Posterior vena cava (tissue), 2 donors: ENCODE measurements around the gene AP3D1. TPM values are rescaled to one million over a fixed set of nuclear protein-coding genes. Genes with fewer than 3 reads are reported as not detected.
"Not testable (repeated sequence)": the region's sequence is repeated elsewhere in the genome, so short reads cannot be mapped to it uniquely, and the experiment has no call there.

ENCODE experiments used
- DNase-seq: peaks from one replicate; pipeline ENCODE4 v3.0.0-alpha.2; 2020; ENCODE audit warnings: low spot score
- intact Hi-C, 2 donors: fragments of 100-400 bp; cut with DNase I; formaldehyde crosslinking; loops; one replicate each; pipeline versions ENCODE4 v1.14.1 to v1.14.2; 2022 to 2023
- total RNA-seq, 2 donors: library from RNA; stranded (reverse); fragmentation: NEBNext Ultra II Directional; extraction: Animal tissue kit (Norgen Biotek cat#: 25700); gene quantifications; one replicate each; pipeline ENCODE4 v1.2.1, GENCODE V29; 2021
- donor health status: DM: yes; HTN: yes; CAD: no.
- donor health status: DM: yes; HTN: yes; CAD: no.

Gene AP3D1
- total RNA-seq, 2 donors from 2014 or later = 73.9 to 93.3 TPM

DNA sequence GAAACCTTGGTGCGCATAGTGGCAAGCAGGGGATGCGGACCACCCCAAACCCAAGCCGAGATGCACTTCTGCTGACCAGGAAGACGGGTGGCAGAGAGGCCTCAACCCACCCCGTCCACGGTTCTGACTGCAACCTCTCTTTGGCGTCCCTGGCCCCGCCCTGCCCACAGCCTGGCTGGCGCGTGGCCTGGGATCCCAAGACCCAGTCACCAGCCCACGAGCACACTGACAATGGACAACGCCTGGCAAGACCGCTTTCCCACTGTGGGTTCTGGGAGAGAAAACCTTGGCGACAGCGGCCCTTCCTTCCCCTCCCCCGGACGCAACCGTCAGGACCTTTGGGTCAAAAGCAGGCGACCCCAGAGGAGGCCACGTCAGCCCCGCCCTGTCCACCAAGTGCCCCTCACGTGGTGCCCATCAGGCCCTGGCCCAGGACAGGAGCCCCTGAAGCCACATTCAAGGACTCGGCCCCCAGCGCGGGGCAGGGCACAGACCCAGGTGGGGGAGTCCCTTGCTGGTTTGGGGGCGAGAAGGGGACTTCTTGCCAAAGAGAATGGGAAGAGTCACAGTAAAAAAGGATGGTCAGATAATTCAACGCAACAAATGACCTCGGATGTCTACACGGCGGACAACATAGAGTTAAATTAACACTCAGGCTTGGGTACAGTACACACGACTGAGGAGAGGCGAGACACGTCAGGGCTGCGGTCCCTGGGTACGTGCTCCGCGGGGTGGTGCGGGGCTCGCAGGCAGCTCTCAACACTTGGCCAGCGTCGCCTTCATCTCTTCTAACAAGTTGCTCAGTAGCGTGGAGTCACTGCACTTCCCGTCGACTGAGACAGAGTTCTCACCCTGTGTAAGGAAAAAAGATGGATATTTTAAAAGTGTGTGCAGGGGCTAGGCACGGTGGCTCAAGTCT, 49.7 kb downstream of the AP3D1 start:
- no peak for DNase-seq
- intact Hi-C loops = no loop called here

DNA sequence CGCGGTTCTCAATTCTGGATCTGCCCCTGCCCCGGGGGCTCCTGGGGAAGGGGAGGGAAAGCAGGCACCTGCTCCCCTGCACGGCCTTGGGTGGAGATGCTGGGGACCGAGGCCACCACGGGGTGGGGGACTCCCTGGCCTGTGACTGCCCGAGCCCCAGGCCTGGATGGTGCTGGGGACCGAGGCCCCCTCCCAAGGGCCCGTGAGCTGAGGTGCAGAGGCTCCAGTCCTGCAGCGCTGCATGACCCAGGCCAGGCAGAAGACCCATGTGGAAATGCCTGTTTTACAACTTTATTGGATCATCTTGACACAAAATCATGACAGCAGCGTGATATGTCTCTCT, 50.7 kb downstream of the AP3D1 start:
- no peak for DNase-seq
- intact Hi-C loops = no loop called here

DNA sequence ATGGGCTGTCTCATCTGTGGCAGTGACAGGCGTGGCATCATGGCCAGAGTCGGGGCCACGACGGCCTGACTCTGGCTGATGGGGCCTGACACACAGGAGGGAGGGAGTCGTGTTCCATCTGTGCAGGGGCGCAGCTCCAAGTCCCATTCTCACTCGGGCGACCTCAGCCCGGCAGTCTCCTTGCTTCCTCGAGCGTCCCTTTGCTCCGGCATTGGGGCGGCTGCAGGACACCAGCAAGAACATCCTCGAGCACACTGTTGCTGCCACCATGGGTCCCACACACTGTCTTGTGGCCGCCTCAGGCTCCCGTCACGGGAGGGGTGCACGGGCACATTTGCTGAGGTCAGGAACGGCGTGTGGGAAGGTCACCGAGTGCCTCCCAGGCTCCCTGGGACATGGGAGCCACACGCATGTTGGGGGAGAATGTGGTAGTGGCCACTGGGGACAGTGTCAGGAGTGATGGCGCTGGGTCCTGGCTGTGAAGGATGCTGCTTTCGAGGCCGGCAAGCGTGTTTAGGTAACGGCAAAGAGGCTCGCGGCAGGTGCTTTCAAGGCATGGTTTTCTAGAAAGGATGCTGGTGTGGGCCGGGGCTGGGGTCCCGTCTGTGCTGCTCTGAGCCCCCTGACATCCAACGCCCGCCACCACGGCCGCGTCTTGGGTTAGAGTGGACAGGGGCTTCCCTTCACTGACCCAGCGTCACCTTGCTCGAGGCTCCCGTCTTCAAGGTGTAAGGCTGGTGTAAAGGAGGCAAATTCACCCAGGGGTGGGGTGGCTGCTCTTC, 51.2 kb downstream of the AP3D1 start:
- DNase-seq = no peak
- intact Hi-C loops = no loop called here

DNA sequence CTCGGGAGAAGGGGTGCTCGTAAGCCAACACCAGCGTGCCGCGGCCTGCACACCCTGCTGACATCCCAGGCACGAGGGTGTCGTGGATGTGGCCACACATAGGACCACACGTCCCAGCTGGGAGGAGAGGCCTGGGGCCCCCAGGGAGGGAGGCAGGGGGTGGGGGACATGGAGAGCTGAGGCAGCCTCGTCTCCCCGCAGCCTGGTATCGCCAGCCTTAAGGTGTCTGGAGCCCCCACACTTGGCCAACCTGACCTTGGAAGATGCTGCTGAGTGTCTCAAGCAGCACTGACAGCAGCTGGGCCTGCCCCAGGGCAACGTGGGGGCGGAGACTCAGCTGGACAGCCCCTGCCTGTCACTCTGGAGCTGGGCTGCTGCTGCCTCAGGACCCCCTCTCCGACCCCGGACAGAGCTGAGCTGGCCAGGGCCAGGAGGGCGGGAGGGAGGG, 52.3 kb downstream of the AP3D1 start:
- intact Hi-C loops = no loop called here
- no peak for DNase-seq

DNA sequence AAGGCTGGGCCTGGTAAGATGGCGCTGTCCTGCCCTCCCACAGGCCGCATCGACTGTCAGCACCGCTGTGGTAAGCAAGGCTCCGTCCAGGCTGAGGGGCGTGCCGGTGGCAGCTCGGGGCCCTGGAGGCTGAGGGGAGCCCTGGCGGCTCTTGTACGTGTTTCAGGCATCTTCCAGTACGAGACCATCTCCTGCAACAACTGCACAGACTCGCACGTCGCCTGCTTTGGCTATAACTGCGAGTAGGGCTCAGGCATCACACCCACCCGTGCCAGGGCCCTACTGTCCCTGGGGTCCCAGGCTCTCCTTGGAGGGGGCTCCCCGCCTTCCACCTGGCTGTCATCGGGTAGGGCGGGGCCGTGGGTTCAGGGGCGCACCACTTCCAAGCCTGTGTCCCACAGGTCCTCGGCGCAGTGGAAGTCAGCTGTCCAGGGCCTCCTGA, 53.5 kb downstream of the AP3D1 start:
- intact Hi-C loops = no loop called here
- DNase-seq = no peak

DNA sequence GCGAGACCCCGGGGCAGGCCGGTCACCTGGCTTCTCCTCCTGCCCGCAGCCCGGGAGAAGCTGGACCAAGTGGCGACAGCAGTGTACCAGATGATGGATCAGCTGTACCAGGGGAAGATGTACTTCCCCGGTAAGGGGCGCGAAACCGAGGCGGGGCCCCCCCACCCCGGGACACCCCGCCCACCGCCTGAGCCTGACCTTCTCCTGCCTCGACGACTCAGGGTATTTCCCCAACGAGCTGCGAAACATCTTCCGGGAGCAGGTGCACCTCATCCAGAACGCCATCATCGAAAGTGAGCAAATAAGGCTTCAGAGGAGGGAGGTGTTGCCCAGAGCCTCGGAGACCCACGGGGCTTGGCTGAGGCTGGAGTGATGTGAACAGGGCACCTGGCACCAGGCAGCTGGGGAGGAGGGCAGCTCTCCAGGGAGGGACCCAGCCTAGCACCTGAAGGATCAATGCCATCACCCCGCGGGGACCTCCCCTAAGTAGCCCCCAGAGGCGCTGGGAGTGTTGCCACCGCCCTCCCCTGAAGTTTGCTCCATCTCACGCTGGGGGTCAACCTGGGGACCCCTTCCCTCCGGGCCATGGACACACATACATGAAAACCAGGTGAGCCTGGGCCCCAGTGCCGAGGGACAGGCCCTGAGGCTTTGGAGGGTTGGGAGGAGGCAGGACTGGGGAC, 54.0 kb downstream of the AP3D1 start:
- no peak for DNase-seq
- intact Hi-C loops = no loop called here

DNA sequence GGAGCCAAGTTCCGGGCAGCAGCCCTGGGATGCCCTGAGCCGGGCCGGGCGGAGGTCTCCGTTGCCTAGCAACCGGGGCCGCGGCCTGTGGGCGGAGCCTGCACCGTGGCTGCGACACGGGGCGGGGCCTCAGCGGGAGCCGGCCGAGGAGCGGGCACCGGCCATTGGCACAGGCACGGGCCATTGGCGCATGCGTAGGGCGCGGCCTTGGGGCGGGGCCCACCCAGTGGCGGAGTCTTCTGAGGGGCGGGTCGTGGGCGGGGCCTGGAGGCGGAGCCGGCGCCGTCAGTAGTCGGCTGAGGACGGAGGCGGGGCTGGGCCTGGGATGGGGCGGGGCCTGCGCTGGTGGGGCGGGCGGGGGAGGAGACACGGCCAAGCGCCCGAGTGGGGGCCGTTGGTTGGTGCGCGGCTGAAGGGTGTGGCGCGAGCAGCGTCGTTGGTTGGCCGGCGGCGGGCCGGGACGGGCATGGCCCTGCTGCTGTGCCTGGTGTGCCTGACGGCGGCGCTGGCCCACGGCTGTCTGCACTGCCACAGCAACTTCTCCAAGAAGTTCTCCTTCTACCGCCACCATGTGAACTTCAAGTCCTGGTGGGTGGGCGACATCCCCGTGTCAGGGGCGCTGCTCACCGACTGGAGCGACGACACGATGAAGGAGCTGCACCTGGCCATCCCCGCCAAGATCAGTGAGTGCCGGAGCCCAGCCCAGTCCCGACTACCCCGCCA, 54.7 kb downstream of the AP3D1 start, which contains the start of gene IZUMO4:
TSS of gene IZUMO4 (plus strand) at position 436 of the 723 bp plus-strand sequence. CDS start at position 467, 31 bp downstream.
- intact Hi-C loops = no loop called here
- DNase-seq = peak; percentile 100

DNA sequence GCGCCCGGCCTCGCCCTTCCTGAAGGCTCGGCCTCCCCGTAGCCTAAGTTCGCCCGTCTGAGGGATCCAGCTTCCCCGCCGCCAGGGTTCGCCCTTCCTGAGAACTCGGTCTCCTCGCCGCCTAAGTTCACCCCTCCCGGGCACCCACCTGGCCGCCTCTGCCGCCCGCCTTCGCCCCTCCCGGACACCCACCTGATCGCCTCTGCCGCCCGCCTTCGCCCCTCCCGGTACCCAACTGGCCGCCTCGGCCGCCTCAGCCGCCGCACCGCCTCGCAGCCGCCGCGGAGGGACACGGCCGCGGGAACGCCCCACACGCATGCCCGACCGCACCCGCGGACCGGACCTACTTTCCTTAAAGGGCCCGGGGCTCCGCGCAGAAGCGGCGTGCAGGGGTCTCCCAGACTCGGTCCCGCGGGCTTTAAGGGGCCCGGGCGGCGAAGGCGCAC, 55.3 kb downstream of the AP3D1 start, which contains the start of gene MOB3A:
TSS of gene MOB3A (minus strand) at position 293 of the 446 bp plus-strand sequence. CDS start 17,766 bp downstream, outside the sequence.
- intact Hi-C loops = no loop called here
- peak; percentile 97 for DNase-seq

DNA sequence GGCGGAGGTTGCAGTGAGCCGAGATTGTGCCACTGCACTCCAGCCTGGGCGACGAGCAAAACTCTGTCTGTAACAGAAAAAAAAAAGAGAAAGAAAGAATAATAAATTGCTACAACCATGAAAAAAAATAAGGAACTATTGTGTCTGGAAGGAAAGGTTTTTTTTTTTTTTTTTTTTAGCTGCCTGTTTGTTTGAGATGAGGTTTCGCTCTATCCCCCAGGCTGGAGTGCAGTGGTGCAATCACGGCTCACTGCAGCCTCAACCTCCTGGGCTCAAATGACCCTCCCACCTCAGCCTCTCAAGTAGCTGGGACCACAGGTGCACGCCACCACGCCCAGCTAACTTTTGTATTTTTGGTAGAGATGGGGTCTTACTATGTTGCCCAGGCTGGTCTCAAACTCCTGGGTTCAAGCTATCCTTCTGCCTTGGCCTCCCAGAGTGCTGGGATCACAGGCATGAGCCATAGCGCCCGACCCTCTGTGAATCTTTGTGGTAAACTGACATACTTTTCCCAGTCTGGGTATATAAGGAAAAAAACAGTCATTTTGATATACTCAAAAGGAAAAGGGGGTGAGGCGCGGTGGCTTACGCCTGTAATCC, 59.3 kb downstream of the AP3D1 start:
- intact Hi-C loops, DNase-seq: not testable (repeated sequence)

DNA sequence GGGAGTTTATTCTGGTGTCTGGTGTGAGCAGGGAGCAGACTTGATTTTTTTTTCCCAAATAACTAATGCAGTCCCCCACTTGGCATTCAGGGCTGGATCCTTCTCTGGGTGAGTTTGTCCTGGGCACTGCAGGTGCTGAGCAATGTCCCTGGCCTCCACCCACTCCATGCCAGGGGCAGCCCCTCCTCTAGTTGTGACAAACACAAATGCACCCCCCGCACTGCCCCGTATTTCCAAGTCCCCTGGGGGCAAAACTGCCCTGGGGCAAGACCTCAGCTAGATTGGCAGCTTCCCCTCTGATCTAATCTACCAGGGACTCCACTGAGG, 61.7 kb downstream of the AP3D1 start:
- DNase-seq = no peak
- intact Hi-C loops = no loop called here

DNA sequence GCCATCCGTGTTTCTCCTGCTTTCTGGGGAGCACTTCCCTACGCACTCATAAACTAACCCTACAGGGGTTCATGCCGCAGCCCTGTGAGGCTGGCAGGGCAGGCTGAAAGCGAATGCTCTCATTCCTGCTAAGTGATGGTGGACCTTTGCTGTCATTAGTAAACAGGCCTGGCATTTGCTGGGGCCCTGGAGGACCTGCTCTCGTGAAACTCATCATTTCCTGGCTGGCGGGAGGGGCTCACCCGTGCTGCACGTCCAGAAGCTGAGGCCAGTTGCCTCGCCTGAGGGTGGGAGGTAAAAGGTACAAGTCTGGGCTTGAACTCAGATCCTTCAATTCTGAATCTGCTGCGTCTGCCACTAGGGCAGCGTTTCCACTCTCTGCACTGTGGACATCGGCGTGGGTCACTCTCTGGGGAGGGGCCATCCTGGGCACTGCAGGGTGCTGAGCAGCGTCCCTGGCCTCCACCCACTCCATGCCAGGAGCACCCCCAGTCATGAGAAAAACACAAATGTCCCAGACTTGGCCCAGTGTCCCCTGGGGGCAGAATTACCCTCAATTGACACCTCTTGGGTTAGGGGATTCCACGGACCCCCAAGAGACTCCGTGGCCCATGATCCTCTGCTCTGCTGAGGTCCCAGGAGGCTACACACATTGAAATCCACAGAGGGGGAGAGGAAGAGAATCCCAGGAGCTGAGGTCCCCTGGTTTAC, 62.2 kb downstream of the AP3D1 start:
- intact Hi-C loops = no loop called here
- DNase-seq = no peak

DNA sequence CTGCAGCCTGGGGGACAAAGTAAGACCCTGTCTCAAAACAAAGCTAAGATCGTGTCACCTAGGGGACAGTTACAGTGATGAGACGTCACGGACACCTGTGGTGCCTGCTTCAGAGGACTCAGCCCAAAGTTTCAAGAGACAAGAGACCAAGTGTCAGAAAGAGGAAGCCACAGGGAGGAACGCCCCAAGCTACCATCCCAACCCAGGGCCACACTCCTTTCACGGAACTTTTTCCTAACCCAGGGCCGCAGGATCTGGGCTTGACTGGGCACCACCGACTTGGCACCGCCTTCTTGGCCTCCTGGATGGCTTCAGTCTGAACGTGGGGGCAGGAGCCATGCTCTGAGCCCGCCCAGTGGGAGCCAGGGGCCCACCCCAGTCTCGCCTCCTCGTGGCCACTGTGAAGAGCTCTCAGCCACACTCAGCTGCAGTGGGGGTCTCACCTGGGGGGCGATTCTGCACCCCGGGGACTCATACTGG, 63.7 kb downstream of the AP3D1 start:
- DNase-seq = no peak

DNA sequence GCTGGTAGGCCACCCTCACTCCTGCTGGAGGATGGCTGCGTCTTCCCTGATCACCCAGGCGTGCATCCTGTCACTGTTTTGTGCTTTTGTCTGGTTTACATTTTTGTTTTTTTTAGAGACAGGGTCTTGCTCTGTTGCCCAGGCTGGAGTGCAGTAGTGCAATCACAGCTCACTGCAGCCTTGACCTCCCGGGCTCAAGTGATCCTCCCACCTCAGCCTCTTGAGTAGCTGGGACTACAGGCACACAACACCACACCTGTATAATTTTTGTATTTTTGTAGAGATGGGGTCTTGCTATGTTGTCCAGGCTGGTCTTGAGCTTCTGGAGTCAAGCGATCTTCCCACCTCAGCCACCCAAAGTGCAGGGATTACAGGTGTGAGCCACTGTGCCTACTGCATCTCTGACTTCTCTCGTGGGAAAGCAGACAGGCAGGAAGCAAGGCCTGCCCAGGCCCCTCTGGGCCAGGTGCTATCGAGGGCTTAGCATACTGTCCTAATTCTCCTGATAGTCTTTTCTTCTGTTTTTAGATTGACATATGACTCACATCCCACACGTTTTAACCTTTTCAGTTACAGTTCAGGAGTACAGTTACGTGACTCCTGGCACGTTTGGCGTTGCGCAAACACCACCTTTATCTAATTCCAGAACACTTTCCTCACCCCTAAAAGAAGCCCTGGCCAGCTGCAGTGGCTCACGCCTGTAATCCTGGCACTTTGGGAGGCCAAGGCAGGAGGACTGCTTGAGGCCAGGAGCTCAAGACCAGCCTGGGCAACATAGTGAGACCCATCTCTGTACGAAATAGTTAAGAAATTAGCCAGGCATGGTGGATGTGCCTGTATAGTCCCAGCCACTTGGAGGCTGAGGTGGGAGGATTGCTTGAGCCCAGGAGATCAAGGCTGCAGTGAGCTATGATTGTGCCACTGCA, 64.4 kb downstream of the AP3D1 start:
- intact Hi-C loops, DNase-seq: not testable (repeated sequence)

More for the DNA sequence above, 63.7 kb downstream of the AP3D1 start:
- intact Hi-C loops = no loop called here

DNA sequence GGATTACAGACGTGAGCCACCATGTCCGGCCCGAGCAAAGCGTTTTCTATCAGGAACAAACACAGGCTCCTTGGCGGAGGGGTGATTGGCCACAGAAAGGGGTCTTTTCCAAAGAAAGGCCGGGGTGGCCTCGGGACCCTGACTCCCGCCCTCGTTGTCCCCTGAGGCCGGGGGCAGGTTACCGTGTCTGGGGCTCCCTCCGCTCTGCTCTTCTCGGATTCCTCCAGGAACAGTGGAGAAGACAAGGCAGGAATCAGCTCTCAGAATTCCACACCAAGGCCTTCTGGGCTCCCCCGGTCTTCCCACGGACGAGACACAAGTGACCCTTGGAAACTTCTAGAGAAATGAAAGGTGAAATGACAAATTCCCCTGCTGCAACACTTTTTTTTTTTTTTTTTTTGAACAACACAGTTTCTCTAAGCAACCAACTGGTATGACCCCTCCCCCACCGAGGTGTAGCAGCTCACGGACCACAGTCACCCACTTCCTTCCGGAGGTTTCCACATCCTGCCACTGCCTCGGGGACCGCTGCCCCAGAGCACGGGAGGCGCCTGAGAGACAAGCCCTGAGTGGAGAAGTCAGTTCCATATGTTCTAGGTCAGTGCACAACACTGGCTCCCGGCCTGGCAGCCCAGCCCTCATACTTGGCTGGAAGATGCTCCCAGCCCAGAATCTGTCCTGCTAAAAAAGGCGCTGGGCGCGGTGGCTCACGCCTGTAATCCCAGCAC, 66.2 kb downstream of the AP3D1 start:
- peak; percentile 93 for DNase-seq
- intact Hi-C loops = no loop called here

DNA sequence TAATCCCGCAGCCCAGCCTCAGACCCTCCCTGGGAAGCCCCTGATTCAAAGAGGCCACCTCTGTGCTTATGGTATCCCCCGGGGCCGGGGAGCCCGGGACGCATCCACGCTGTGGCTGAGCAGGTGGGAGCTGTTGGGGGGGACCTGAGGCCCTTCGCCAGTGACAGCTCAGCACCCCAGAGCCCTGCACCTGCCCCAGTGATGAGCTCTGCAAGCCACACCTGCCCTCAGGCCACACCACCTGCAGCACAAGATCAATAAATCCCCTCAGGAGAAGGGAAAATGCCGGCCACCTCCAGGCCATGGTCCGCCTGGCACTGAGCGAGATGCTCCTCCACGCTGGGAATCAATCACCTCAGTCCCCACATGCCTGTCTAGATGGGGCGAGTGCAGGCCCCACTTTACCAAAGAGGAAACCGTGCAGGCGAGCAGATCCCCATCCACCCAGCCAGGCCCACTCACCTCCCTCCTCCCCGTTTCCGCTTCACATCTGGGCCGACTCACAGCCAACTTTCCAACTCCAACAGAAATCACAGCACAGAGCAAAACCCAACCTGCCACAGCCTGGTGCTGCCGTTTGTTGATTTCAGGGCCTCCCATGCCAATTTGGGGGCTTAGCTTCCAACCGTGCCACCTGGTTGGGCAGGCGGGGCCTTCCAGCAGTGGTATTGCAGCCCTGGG, 68.1 kb downstream of the AP3D1 start:
- intact Hi-C loops = no loop called here
- DNase-seq = peak; percentile 73
